IMR-90 (cell line): ENCODE data around the gene PRKRIP1.

Experiments
- CTCF ChIP-seq: conservative IDR thresholded peaks from 2 replicates; pipeline ENCODE4 v1.5.1; 2012; ENCODE audit warnings: mild to moderate bottlenecking, low read depth, low read length, improper control_type of control experiment
- MAFK ChIP-seq: IDR thresholded peaks from 2 replicates; pipeline ENCODE4 v1.6.1; 2012; ENCODE audit warnings: low read depth, low read length, improper control_type of control experiment
- POLR2A ChIP-seq: IDR thresholded peaks from 2 replicates; pipeline ENCODE4 v1.6.1; 2012; ENCODE audit warnings: mild to moderate bottlenecking, low read depth, low read length

- TF ChIP-seq MAFK (no peak), POLR2A (no peak), CTCF (no peak)
Measured at GRCh38 chr7:102400360-102400759, 4.2 kb downstream of the PRKRIP1 start.
